Left forelimb (tissue), 1 donor: ENCODE results near the gene FAM151A.
"Not testable (repeated sequence)": the region's sequence is repeated elsewhere in the genome, so short reads cannot be mapped to it uniquely, and the experiment has no call there.

ENCODE experiments used
- DNase-seq: peaks from one replicate; pipeline ENCODE4 v3.0.0-alpha.2; 2018; ENCODE audit warnings: low spot score

FAM151A gene

GRCh38 chr1:54636461-54637446, 13.4 kb upstream of the FAM151A start:
- DNase-seq = not testable (repeated sequence)

- DNase-seq = not testable (repeated sequence)
Measured at GRCh38 chr1:54635804-54636203, 12.5 kb upstream of the FAM151A start.

GRCh38 chr1:54627196-54627595, 3.9 kb upstream of the FAM151A start:
- no peak for DNase-seq

GRCh38 chr1:54624466-54625464, 1.4 kb upstream of the FAM151A start:
- DNase-seq = no peak

- DNase-seq = no peak
Measured at GRCh38 chr1:54619749-54620148, 3.6 kb downstream of the FAM151A start.

DNA sequence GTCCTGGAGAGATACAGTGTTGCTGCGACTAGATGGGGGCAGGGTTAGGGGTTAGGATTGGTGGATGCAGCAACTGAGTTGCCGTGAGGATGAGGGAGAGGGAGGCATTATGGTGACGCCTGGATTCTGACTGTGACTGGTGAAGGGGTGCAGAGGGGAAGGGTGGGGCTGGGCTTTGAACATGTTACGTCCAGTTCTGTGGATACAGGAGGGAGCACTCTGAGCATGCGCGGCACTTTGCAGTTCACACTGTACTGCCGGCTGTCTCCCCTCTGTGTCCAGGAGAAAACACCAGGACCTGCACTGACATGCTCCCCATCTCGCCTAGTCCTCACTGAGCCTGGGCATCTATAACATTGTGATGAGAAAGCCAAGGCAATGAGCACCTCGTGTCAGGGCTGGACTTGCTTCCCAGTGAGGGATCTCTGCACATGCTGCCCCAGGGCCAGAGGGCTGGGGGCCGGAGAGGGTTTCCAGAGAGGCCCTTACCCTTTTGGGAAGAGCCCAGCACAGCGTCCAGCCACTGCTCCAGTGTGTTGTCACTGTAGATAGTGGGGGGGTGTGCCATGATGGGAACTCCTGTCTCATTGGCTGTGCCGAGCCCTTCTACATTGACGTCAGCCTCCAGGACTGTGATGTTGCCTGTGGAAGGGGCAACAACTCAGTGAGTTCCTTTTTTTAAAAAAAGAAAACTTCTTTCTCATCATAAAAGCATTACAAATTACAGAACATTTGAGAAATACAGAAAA, 7.6 kb downstream of the FAM151A start:
- no peak for DNase-seq

- no peak for DNase-seq
Measured at GRCh38 chr1:54614563-54614962, 8.8 kb downstream of the FAM151A start.

- DNase-seq = no peak
Measured at GRCh38 chr1:54614024-54614423, 9.3 kb downstream of the FAM151A start.

- no peak for DNase-seq
Measured at GRCh38 chr1:54611621-54612020, 11.7 kb downstream of the FAM151A start.

GRCh38 chr1:54610601-54611580, 12.4 kb downstream of the FAM151A start:
- DNase-seq = no peak

- DNase-seq = no peak
Measured at GRCh38 chr1:54610048-54610447, 13.3 kb downstream of the FAM151A start.

GRCh38 chr1:54609301-54609921, 13.9 kb downstream of the FAM151A start:
- no peak for DNase-seq

DNA sequence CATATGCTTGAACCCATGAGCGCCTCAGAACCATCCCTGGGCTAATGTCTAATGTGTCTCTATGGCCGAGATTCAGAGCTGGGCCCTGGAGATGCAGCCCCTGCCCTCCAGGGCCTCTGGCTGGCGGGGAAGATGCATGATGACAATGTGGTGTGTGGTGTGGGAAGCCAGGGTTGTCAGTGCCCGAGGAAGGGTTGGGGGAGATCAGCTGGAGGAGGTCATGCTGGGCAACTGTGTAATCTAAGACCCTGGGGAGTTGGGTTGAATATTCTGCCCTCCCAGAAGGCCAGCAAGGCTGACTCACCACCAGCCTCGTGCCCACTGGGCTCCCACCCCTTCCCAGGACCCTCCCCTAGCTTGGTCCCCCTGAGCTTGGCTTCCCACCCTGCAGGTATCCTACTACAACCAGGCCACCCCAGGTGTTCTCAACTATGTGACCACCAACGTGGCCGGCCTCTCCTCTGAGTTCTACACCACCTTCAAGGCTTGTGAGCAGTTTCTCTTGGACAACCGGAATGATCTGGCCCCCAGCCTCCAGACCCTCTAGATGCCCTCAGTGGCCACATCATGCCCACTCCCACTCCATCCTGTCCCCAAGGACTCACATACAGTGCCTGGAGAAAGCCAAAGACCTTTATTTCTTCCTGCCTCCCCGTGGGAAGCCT, 14.6 kb downstream of the FAM151A start:
- DNase-seq = no peak

- DNase-seq = no peak
Measured at GRCh38 chr1:54607821-54608565, 15.3 kb downstream of the FAM151A start.

DNA sequence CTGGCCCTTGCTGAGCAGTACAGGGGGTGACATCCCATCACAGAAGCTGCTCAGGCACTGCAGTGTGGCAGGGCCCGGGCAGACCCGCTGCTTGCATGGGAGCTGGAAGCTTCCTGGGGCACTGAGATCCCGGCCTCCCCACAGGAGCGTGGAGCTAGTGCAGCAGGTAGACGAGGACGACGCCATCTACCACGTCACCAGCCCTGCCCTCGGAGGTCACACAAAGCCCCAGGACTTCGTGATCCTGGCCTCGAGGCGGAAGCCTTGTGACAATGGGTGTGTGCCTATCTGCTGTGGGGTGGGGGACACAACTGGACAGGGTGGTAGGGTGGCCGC, 16.4 kb downstream of the FAM151A start:
- DNase-seq = no peak

DNA sequence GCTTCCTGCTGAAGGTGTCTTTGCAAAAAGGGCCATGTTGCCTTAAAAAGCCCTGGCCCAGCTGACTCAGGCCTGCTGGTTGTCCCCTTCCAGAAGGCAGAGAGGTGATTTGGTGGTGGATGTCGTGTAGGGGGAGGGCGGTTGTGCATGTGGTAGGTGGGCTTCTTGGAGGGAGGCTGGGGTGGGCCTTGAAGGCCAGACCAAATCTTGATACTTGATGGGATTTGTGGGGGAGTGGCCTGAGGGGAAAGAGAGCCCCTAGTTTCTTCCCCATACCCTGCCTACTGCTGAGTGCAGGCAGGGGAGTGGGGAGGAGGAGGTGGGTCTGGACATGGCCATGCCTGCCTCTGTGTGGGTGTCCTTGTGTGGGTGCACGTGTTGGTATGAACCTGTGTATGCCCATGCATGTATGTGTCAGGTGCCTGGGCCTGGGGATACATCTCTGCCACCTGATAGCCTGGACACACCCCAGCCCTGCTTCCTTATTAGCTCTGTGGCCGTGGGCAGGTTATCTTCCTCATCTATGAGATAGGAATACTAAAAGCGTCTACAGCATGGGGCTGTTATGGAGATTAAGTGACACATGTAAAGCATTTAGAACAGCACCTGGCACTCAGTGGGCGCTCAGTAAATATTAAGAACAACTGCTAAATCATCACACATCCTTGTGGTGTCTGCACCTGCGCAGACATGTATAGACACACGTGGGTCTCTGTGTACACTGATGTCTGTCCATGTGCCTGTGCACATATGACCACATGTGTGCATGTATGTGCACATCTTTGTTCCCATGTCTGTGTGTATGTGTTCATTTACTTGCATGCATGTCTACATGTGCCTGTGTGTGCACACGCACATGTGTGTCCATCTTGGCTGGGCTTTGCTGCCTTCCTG, 17.0 kb downstream of the FAM151A start:
- no peak for DNase-seq

- no peak for DNase-seq
Measured at GRCh38 chr1:54604572-54605370, 18.6 kb downstream of the FAM151A start.
